Stimulated activated CD8-positive, alpha-beta memory T cell treated with anti-CD3 and anti-CD28 coated beads, Interleukin-2, amount 100 ng/mL, for 48 hours (primary cell): Measurements from ENCODE around the gene RPS26.
A peak's percentile ranks its signal among the peaks of the same experiment; 100 is the strongest.
"Not testable (repeated sequence)": the region's sequence is repeated elsewhere in the genome, so short reads cannot be mapped to it uniquely, and the experiment has no call there.

Source experiments
- DNase-seq, 2 donors: peaks; one replicate each; pipeline ENCODE4 v3.0.0-alpha.2; 2020; ENCODE audit warnings: low read depth in 2 of 2

RPS26 gene

DNA sequence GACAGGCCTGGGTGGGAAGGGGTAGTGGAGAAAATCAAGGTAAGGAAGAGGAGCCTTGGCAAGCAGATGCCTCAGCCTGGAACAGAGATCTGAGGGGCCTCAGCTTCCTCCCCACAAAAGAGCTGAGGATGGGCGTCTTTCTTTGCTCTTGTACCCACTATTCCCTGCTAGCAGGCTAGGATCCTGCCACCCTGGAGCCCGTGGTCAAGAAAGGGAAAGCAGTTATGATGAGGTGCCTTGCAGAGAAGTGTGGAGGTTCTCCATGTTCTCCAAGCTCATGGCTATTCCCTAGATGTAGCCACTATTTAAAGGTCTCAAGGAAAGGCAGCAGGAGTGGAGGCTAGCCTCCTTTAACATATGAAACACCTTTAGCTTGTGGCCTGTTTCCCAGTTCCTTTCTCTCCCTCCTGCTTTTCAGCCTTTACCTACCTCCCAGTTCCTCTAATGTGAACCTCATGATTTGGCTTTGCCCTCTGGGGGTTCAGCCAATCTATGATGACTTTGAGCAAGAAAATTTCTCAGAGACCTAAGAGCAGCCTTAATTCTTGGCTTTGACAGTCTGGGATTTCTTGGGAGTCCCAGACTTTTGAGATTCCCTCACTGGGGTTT lies 19.7 kb upstream of the RPS26 start:
- DNase-seq, result no peak

GRCh38 chr12:56028511-56029165 lies 13.1 kb upstream of the RPS26 start:
- DNase-seq, result no peak

- no peak for DNase-seq
Measured at GRCh38 chr12:56029166-56029519, 12.6 kb upstream of the RPS26 start.

- no peak for DNase-seq
Measured at GRCh38 chr12:56029666-56030293, 11.9 kb upstream of the RPS26 start.

- no peak for DNase-seq
Measured at GRCh38 chr12:56031987-56032386, 9.7 kb upstream of the RPS26 start.

GRCh38 chr12:56034586-56035332 lies 7.0 kb upstream of the RPS26 start:
- peak; percentile 34 to 44 for DNase-seq

DNA sequence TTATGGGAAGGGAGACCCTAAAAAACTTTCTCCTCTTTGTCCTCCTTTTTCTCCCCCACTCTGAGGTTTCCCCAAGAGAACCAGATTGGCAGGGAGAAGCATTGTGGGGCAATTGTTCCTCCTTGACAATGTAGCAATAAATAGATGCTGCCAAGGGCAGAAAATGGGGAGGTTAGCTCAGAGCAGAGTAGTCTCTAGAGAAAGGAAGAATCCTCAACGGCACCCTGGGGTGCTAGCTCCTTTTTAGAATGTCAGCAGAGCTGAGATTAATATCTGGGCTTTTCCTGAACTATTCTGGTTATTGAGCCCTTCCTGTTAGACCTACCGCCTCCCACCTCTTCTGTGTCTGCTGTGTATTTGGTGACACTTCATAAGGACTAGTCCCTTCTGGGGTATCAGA lies 4.6 kb upstream of the RPS26 start:
- no peak for DNase-seq

DNA sequence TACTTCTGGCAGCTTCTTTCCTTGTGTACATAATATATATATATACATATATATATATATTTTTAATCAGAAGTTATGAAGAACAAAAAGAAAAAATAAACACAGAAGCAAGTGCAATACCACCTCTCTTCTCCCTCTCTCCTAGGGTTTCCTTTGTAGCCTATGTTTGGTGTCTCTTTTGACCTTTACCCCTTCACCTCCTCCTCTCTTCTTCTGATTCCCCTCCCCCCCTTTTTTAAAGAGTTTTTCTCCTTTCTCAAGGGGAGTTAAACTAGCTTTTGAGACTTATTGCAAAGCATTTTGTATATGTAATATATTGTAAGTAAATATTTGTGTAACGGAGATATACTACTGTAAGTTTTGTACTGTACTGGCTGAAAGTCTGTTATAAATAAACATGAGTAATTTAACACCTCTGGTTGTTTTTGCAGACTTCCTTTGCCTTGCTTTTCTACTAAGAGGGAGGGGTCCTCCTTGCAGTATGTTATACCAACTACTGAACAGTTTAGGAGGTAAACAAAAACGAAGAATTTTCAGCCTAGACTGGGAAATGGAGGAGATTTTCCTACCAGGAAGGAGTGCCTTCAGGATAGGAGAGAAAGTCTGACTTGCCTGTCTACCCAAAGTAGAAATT lies 3.6 kb upstream of the RPS26 start:
- DNase-seq, result no peak

DNA sequence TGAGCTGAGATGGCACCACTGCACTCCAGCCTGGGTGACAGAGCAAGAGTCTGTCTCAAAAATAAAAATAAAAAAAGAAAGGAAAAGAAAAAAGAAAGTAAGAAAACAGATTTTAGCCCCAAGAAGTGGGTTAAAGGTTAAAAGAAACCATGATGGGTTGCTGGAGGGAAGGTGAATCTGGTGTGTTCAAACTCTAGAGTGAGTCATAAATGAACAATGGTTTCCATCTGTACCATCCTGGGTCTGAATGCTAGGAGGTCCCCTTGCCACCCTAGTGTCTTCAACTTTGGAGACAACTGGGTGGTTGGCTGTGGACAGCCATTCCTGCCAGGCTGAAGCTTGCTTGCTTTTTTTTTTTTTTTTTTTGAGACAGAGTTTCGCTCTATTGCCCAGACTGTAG lies 1.6 kb upstream of the RPS26 start:
- no peak for DNase-seq

DNA sequence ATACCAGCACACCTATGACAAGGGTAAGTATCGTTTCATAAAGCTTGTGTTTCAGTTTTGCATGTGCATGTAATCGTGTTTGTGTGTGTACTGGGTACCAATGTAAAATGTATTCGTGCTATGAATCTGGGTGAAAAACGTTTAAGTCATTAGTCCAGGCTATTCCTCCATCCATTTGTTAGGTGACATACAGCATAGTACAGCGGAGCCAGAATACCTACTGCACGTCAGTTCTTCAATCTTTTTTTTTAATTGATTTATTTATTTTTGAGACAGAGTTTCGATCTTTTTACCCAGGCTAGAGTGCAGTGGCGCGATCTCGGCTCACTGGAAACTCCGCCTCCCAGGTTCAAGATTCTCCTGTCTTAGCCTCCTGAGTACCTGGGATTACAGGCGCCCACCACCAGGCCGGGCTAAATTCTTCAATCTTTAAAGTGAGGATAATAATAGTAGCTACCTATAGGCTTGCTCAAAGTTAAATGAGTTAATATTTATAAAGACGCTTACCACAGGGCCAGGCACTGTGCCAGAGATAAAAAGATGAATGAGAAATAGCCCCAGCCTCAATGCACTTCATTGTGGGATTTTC lies 661 bp upstream of the RPS26 start:
- DNase-seq, result no peak

GRCh38 chr12:56042430-56042813 lies 704 bp downstream of the RPS26 start:
- DNase-seq, result not testable (repeated sequence)

GRCh38 chr12:56042843-56043242 lies 1.1 kb downstream of the RPS26 start:
- no peak for DNase-seq

DNA sequence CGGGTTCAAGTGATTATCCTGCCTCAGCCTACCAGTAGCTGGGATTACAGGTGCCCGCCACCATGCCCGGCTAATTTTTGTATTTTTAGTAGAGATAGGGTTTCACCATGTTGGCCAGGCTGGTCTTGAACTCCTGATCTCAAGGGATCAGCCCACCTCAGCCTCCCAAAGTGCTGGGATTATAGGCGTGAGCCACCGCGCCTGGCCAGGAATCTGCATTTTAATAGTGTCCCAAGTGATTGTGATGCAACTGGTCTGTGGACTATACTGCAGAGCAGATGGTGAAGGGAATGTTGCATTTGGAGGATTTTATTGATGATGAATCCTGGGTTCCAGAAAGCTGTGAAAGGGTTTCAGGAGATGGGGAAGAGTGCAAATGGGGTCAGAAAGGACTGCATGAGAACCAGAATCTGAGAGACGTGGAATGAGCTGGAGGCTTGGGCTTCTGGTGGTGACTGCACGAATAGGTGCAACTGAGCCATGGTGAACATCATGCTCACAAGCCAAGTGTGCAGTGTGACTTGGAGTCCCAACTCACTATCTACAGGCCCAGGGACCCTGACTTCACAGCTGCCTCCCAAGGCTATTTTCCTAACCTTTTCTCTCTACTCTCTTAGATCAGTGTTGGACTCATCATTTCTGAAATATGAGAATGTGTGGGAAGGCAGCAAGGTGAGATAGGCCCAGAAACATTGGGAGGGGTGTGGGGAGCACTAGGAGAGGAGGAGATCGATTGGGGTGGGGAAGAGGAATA lies 4.5 kb downstream of the RPS26 start:
- no peak for DNase-seq

DNA sequence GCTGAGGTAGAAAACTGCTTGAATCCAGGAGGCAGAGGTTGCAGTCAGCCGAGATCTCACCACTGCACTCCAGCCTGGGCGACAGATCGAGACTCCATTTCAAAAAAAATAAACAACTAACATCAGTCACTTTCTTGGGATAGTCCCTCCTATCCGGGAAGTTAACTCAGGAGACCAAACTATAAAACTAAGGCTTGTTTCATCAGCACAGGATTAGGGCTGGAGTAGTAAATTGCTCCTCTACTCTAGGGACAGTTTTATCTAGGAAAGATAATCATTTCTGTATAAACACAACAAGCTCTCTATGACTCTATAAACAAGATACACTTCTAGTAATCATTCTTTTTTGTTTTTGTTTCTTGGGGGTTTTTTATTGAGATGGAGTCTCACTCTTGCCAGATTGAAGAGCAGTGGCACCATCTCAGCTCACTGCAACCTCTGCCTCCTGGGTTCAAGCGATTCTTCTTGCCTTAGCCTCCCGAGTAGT lies 11.7 kb downstream of the RPS26 start:
- DNase-seq, result no peak

DNA sequence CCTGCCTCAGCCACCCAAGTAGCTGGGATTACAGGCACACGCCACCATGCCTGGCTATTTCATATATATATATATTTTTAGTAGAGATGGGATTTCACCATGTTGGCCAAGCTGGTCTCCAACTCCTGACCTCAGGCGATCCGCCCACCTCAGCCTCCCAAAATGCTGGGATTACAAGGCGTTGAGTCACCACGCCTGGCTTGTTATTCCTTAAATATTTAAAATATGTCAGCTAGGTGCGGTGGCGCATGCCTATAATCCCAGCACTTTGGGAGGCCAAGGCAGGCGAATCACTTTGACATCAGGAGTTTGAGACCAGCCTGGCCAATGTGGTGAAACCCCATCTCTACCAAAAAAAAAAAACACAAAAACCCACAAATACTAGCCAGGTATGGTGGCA lies 18.2 kb downstream of the RPS26 start:
- not testable (repeated sequence) for DNase-seq

DNA sequence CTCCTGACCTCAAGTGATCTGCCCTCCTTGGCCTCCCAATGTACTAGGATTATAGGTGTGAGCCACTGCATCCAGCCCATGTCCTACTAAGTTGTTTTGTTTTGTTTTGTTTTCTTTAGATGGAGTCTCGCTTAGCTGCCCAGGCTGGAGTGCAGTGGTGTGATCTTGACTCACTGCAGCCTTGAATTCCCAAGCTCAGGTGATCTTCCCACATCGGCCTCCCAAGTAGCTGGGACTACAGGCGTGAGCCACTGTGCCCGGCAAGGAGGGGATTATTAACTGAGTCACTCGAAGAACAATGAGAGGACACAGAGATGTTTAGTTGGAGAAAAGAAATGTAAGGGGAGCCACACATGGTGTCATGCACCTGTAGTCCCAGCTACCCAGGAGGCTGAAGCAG lies 20.3 kb downstream of the RPS26 start:
- no peak for DNase-seq

GRCh38 chr12:56062996-56063395 lies 21.3 kb downstream of the RPS26 start:
- no peak for DNase-seq

DNA sequence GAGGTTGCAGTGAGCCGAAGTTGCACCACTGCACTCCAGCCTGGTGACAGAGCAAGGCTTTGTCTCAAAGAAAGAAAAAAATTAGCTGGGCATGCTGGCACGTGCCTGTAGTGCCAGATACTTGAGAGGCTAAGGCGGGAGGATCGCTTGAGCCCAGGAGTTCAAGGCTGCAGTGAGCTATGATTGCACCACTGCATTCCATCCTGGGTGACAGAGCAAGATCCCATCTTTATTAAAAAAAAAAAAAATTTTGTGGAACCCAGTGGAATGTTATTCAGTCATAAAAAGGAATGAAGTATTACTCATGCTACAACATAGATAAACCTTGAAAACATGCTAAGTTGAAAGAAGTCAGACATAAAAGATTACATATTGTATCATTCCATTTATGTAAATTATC lies 29.9 kb downstream of the RPS26 start:
- DNase-seq, result no peak

GRCh38 chr12:56074396-56074795 lies 32.7 kb downstream of the RPS26 start:
- DNase-seq, result no peak

DNA sequence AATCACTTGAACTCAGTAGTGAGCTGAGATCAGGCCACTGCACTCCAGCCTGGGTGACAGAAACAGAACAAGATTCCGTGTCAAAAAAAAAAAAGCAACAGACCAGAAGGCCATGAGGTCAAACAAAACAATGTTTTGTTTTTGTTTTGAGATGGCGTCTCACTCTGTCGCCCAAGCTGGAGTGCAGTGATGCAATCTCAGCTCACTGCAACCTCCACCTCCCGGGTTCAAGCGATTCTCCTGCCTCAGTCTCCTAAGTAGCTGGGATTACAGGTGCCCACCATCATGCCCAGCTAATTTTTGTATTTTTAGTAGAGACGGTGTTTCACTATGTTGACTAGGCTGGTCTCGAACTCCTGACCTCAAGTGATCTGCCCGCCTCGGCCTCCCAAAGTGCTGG lies 36.2 kb downstream of the RPS26 start:
- not testable (repeated sequence) for DNase-seq

DNA sequence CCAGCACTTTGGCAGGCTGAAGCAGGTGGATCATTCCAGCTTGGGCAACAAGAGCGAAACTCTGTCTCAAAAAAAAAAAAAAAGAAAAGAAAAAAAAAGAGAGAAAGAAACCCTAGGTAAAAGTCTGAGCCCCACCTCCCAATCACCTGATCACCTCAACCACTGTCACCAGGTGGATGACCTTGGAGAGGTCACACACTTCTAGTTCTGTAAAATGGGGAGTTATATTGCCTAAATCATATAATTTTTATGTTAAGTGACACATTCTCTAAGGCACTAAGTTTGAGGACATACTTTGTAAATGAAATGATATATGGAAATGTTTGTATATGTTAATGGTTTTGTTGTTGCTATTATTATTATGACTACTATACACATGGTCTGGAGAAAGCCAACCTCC lies 36.7 kb downstream of the RPS26 start:
- DNase-seq, result no peak
